RWPE2 (cell line): Measurements from ENCODE around the gene MTERF2.

Experiments
- ATAC-seq: fragments of 200-7000 bp; cut with Tn5 transposase; 3 replicates; pipeline ENCODE4 v1.9.1; 2021; ENCODE audit warnings: low read depth
- DNase-seq: peaks from one replicate; pipeline ENCODE4 v3.0.0-alpha.2; 2020; ENCODE audit warnings: low spot score
- H3K27ac ChIP-seq: fragments of 450-650 bp; 2 replicates; pipeline ENCODE4 v1.5.1; 2017; ENCODE audit warnings: mild to moderate bottlenecking; ENCODE audit not compliant: poor library complexity, severe bottlenecking
- H3K27me3 ChIP-seq: fragments of 250-450 bp; sonication (Bioruptor Pico); 2 replicates; pipeline ENCODE4 v1.5.1; 2021; ENCODE audit warnings: mild to moderate bottlenecking, moderate library complexity; ENCODE audit not compliant: insufficient read depth, poor library complexity, severe bottlenecking
- H3K36me3 ChIP-seq: fragments of 250-450 bp; sonication (Bioruptor Pico); 2 replicates; pipeline ENCODE4 v1.5.1; 2020; ENCODE audit warnings: low read depth, mild to moderate bottlenecking, moderate library complexity
- H3K4me1 ChIP-seq: fragments of 250-450 bp; sonication (Bioruptor Pico); 2 replicates; pipeline ENCODE4 v1.5.1; 2021; ENCODE audit warnings: mild to moderate bottlenecking, moderate library complexity; ENCODE audit not compliant: insufficient read depth, poor library complexity, severe bottlenecking
- H3K4me3 ChIP-seq: fragments of 250-450 bp; sonication (Bioruptor Pico); 2 replicates; pipeline ENCODE4 v1.5.1; 2021; ENCODE audit warnings: mild to moderate bottlenecking, moderate library complexity; ENCODE audit not compliant: severe bottlenecking
- H3K9me3 ChIP-seq: fragments of 250-450 bp; sonication (Bioruptor Pico); 2 replicates; pipeline ENCODE4 v1.5.1; 2021; ENCODE audit warnings: mild to moderate bottlenecking, moderate library complexity; ENCODE audit not compliant: severe bottlenecking
- TF ChIP-seq, protein P1 (sequence below): fragments of 450-650 bp; IDR thresholded peaks from one replicate; pipeline ENCODE4 v1.5.1; 2017; ENCODE audit warnings: mild to moderate bottlenecking, moderate library complexity; ENCODE audit not compliant: poor library complexity, severe bottlenecking

The MTERF2 gene

GRCh38 chr12:106947461-106947860 is 39.5 kb downstream of the MTERF2 start:
- Histone ChIP-seq H3K4me1 (no peaks in the 10 kb centered on the region), H3K9me3 (peaks cover 11% of the 10 kb centered on the region), H3K27me3 (no peaks in the 10 kb centered on the region), H3K36me3 (no peaks in the 10 kb centered on the region), H3K4me3 (no peak overlapping the region), H3K27ac (no peak overlapping the region)
- no peak for ATAC-seq
- DNase-seq, result no peak
- TF ChIP-seq, protein P1, sequence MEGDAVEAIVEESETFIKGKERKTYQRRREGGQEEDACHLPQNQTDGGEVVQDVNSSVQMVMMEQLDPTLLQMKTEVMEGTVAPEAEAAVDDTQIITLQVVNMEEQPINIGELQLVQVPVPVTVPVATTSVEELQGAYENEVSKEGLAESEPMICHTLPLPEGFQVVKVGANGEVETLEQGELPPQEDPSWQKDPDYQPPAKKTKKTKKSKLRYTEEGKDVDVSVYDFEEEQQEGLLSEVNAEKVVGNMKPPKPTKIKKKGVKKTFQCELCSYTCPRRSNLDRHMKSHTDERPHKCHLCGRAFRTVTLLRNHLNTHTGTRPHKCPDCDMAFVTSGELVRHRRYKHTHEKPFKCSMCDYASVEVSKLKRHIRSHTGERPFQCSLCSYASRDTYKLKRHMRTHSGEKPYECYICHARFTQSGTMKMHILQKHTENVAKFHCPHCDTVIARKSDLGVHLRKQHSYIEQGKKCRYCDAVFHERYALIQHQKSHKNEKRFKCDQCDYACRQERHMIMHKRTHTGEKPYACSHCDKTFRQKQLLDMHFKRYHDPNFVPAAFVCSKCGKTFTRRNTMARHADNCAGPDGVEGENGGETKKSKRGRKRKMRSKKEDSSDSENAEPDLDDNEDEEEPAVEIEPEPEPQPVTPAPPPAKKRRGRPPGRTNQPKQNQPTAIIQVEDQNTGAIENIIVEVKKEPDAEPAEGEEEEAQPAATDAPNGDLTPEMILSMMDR, result no peak

GRCh38 chr12:106945261-106945851 is 41.6 kb downstream of the MTERF2 start:
- Histone ChIP-seq H3K36me3 (no peaks in the 10 kb centered on the region), H3K4me1 (no peaks in the 10 kb centered on the region), H3K27ac (no peak overlapping the region), H3K4me3 (no peak overlapping the region), H3K27me3 (no peaks in the 10 kb centered on the region), H3K9me3 (peaks cover 11% of the 10 kb centered on the region)
- TF ChIP-seq, protein P1, result no peak
- ATAC-seq (no peak), DNase-seq (no peak)

- no peaks in the 10 kb centered on the region for H3K4me1 ChIP-seq
- TF ChIP-seq, protein P1, result no peak
- ATAC-seq (no peak), DNase-seq (no peak)
- H3K36me3 ChIP-seq, result no peaks in the 10 kb centered on the region
- H3K9me3 ChIP-seq, result peaks cover 11% of the 10 kb centered on the region
- H3K27me3 ChIP-seq, result no peaks in the 10 kb centered on the region
- no peak overlapping the region for H3K27ac ChIP-seq
- H3K4me3 ChIP-seq, result no peak overlapping the region
Measured at GRCh38 chr12:106942775-106943174, 44.2 kb downstream of the MTERF2 start.

DNA sequence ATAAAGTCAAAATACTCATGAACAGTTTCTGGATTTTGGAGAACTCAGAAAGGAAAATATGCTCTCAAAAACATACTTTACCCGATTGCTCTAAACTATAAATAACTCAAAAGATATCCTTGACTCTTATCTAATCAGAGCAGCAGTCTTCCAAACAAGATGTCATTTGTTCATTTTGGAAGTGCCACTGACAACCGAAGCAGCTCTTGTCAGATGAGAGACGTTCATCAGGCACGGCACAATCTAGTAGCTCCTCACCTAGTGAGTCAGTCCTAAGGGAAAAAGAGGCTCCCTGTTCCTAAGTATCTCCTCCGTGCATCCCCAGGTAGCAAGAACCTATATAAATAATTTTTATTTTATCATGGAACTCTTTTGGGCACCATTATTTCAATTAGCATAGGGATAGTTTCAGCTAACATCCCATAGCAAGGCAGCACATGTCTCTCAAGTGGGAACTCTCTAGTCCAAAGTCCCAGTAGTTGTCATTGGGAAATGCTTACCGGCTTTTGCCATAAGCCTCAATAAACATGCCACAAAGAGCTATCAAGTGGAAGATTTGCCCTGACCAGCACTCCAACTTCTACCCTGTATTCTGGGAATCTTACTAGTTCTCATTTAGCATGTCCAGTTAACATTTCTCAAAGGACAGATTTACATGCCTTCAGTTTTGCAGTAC is 45.3 kb downstream of the MTERF2 start:
- TF ChIP-seq, protein P1, result no peak
- no peak for ATAC-seq

DNA sequence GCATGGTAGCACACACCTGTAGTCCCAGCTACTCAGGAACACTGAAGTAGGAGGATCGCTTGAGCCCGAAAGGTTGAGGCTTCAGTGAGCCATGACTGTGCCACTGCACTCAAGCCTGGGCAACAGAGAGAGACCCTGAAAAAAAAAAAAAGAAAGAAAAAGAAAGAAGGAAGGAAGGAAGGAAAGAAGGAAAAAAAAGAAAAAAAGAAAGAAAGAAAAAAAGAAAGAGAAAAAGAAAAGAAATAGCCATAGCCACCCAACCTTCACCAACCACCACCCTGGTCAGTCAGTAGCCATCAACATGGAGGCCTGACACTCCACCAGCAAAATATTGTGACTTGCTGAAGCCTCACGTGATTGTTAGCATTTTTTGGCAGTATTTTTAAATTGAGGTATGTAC is 52.7 kb downstream of the MTERF2 start:
- Histone ChIP-seq H3K4me1 (no peaks in the 10 kb centered on the region), H3K9me3 (no peaks in the 10 kb centered on the region), H3K27ac (no peak overlapping the region), H3K27me3 (no peaks in the 10 kb centered on the region), H3K36me3 (no peaks in the 10 kb centered on the region), H3K4me3 (no peak overlapping the region)
- DNase-seq (no peak), ATAC-seq (no peak)
- TF ChIP-seq, protein P1, result no peak

More for the DNA sequence above, 45.3 kb downstream of the MTERF2 start:
- no peaks in the 10 kb centered on the region for H3K4me1 ChIP-seq
- peaks cover 11% of the 10 kb centered on the region for H3K9me3 ChIP-seq
- H3K4me3 ChIP-seq, result no peak overlapping the region
- H3K27me3 ChIP-seq, result no peaks in the 10 kb centered on the region
- DNase-seq, result no peak
- no peak overlapping the region for H3K27ac ChIP-seq
- H3K36me3 ChIP-seq, result no peaks in the 10 kb centered on the region
